SK-N-MC (cell line): ENCODE data around the gene RANBP2.

Experiments
- EZH2 ChIP-seq: fragments of 200-600 bp; sonication (generic); IDR thresholded peaks from one replicate; pipeline ENCODE4 v1.6.1; 2017; ENCODE audit warnings: antibody characterized with exemption
- FOXP2 ChIP-seq: optimal IDR thresholded peaks from 2 replicates; pipeline ENCODE3; 2011; ENCODE audit warnings: mild to moderate bottlenecking, moderate library complexity; ENCODE audit not compliant: insufficient read depth; ENCODE audit errors: extremely low read length, control extremely low read depth
- POLR2AphosphoS5 ChIP-seq: IDR thresholded peaks from 2 replicates; pipeline ENCODE4 v1.6.1; 2012; ENCODE audit warnings: mild to moderate bottlenecking, low read depth, low read length, borderline replicate concordance

- TF ChIP-seq EZH2 (no peak), FOXP2 (no peak), POLR2AphosphoS5 (no peak)
Measured at GRCh38 chr2:108810993-108811957, 92.0 kb downstream of the RANBP2 start.
